Adipocyte (in vitro differentiated cells): ENCODE measurements around the gene SPEN.

Experiments
- DNase-seq: peaks from one replicate; pipeline ENCODE4 v3.0.0-alpha.2; 2015; ENCODE audit warnings: low read depth
- H3K27me3 ChIP-seq: replicated peaks from 2 replicates; pipeline ENCODE4 v1.7.0; 2013; ENCODE audit warnings: mild to moderate bottlenecking, low read length, moderate library complexity; ENCODE audit not compliant: control insufficient read depth, insufficient read depth
- H3K36me3 ChIP-seq: 2 replicates; pipeline ENCODE4 v1.7.0; 2013; ENCODE audit warnings: low read length, mild to moderate bottlenecking, moderate library complexity; ENCODE audit not compliant: control insufficient read depth, insufficient read depth, severe bottlenecking
- H3K4me1 ChIP-seq: 2 replicates; pipeline ENCODE4 v1.7.0; 2013; ENCODE audit warnings: mild to moderate bottlenecking, low read length, moderate library complexity; ENCODE audit not compliant: control insufficient read depth, insufficient read depth
- H3K4me3 ChIP-seq: 2 replicates; pipeline ENCODE4 v1.7.0; 2013; ENCODE audit warnings: mild to moderate bottlenecking, low read length, moderate library complexity
- H3K9ac ChIP-seq: 2 replicates; pipeline ENCODE4 v1.7.0; 2013; ENCODE audit warnings: mild to moderate bottlenecking, low read length, moderate library complexity
- H3K9me3 ChIP-seq: 2 replicates; pipeline ENCODE4 v1.7.0; 2013; ENCODE audit warnings: mild to moderate bottlenecking, low read length, moderate library complexity; ENCODE audit not compliant: control insufficient read depth

The SPEN gene

DNA sequence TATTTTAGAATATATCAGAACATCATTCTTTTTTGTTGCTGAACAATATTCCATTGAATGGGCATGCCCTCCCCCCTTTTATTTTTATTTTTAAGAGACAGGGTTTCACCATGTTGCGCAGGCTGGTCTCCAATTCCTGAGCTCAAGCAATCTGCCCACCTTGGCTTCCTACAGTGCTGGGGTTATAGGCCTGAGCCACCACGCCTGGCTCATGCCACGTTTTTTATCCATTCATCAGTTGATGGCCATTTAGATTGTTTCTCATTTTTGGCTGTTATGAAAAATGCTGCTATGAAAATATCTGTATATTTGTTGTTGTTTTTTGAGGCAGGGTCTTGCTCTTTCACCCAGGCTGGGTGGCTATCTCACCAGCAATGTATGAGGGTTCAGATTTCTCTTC is 19.8 kb downstream of the SPEN start:
- H3K9me3 ChIP-seq = no peaks in the 10 kb centered on the region
- H3K9ac ChIP-seq = no peak overlapping the region
- H3K4me1 ChIP-seq = peaks cover 29% of the 10 kb centered on the region
- no peaks in the 10 kb centered on the region for H3K27me3 ChIP-seq
- no peak overlapping the region for H3K4me3 ChIP-seq
- H3K36me3 ChIP-seq = no peaks in the 10 kb centered on the region
- DNase-seq = no peak

- H3K36me3 ChIP-seq = peaks cover 17% of the 10 kb centered on the region
- H3K27me3 ChIP-seq = no peaks in the 10 kb centered on the region
- H3K9me3 ChIP-seq = no peaks in the 10 kb centered on the region
- no peak for DNase-seq
- no peak overlapping the region for H3K4me3 ChIP-seq
- peaks cover 26% of the 10 kb centered on the region for H3K4me1 ChIP-seq
- no peak overlapping the region for H3K9ac ChIP-seq
Observed at GRCh38 chr1:15869413-15869812, 21.9 kb downstream of the SPEN start.

- Histone ChIP-seq H3K4me3 (no peak overlapping the region), H3K36me3 (peaks cover 17% of the 10 kb centered on the region), H3K4me1 (peaks cover 26% of the 10 kb centered on the region), H3K27me3 (no peaks in the 10 kb centered on the region), H3K9me3 (no peaks in the 10 kb centered on the region), H3K9ac (no peak overlapping the region)
- no peak for DNase-seq
Observed at GRCh38 chr1:15870421-15870820, 22.9 kb downstream of the SPEN start.

DNA sequence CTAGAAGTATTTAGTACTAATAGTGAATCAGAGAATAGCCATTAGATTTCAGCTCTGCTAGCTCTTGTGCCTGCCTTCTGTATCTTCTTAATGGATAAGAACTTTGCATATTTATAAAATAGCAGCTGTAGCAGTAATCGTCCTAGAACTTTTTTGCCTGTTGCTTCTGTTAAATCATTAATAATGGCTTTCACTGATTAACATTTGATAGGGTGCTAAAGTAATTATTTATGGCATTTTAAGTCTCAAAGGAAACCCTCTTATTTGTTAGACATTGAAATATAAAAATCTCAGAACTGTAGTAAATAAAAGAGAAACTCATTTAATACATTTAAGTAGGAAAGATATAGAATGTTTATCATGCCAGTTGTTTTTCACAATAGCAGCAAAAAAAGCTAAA is 27.0 kb downstream of the SPEN start:
- Histone ChIP-seq H3K4me1 (peaks cover 10% of the 10 kb centered on the region), H3K4me3 (no peak overlapping the region), H3K9me3 (no peaks in the 10 kb centered on the region), H3K27me3 (no peaks in the 10 kb centered on the region), H3K9ac (no peak overlapping the region), H3K36me3 (peaks cover 31% of the 10 kb centered on the region)
- no peak for DNase-seq

GRCh38 chr1:15876357-15877055 is 29.0 kb downstream of the SPEN start:
- H3K9me3 ChIP-seq = no peaks in the 10 kb centered on the region
- H3K9ac ChIP-seq = no peak overlapping the region
- no peak for DNase-seq
- H3K4me1 ChIP-seq = no peaks in the 10 kb centered on the region
- H3K27me3 ChIP-seq = no peaks in the 10 kb centered on the region
- no peak overlapping the region for H3K4me3 ChIP-seq
- H3K36me3 ChIP-seq = peaks cover 39% of the 10 kb centered on the region

- Histone ChIP-seq H3K4me3 (no peak overlapping the region), H3K9ac (no peak overlapping the region), H3K36me3 (peaks cover 13% of the 10 kb centered on the region)
Observed at GRCh38 chr1:15881961-15882360, 34.5 kb downstream of the SPEN start.

GRCh38 chr1:15882665-15883064 is 35.2 kb downstream of the SPEN start:
- no peaks in the 10 kb centered on the region for H3K9me3 ChIP-seq
- H3K4me3 ChIP-seq = no peak overlapping the region
- peaks cover 8% of the 10 kb centered on the region for H3K36me3 ChIP-seq
- no peak for DNase-seq
- H3K27me3 ChIP-seq = no peaks in the 10 kb centered on the region
- peaks cover 28% of the 10 kb centered on the region for H3K4me1 ChIP-seq
- H3K9ac ChIP-seq = no peak overlapping the region

More at GRCh38 chr1:15881961-15882360, 34.5 kb downstream of the SPEN start:
- no peak for DNase-seq
- no peaks in the 10 kb centered on the region for H3K9me3 ChIP-seq
- peaks cover 27% of the 10 kb centered on the region for H3K4me1 ChIP-seq
- no peaks in the 10 kb centered on the region for H3K27me3 ChIP-seq

GRCh38 chr1:15883326-15883725 is 35.8 kb downstream of the SPEN start:
- H3K4me3 ChIP-seq = no peak overlapping the region
- no peaks in the 10 kb centered on the region for H3K9me3 ChIP-seq
- H3K36me3 ChIP-seq = peaks cover 8% of the 10 kb centered on the region
- no peak for DNase-seq
- no peaks in the 10 kb centered on the region for H3K27me3 ChIP-seq
- peaks cover 28% of the 10 kb centered on the region for H3K4me1 ChIP-seq
- no peak overlapping the region for H3K9ac ChIP-seq

- Histone ChIP-seq H3K36me3 (peaks cover 8% of the 10 kb centered on the region), H3K4me1 (peaks cover 28% of the 10 kb centered on the region), H3K9me3 (no peaks in the 10 kb centered on the region), H3K4me3 (no peak overlapping the region), H3K27me3 (no peaks in the 10 kb centered on the region), H3K9ac (no peak overlapping the region)
- no peak for DNase-seq
Observed at GRCh38 chr1:15884477-15884876, 37.0 kb downstream of the SPEN start.

GRCh38 chr1:15885269-15885668 is 37.8 kb downstream of the SPEN start:
- no peaks in the 10 kb centered on the region for H3K9me3 ChIP-seq
- DNase-seq = no peak
- peak overlapping the region; percentile 80 for H3K4me3 ChIP-seq
- H3K9ac ChIP-seq = peak overlapping the region; percentile 65
- H3K27me3 ChIP-seq = no peaks in the 10 kb centered on the region
- H3K4me1 ChIP-seq = peaks cover 28% of the 10 kb centered on the region
- peaks cover 8% of the 10 kb centered on the region for H3K36me3 ChIP-seq

DNA sequence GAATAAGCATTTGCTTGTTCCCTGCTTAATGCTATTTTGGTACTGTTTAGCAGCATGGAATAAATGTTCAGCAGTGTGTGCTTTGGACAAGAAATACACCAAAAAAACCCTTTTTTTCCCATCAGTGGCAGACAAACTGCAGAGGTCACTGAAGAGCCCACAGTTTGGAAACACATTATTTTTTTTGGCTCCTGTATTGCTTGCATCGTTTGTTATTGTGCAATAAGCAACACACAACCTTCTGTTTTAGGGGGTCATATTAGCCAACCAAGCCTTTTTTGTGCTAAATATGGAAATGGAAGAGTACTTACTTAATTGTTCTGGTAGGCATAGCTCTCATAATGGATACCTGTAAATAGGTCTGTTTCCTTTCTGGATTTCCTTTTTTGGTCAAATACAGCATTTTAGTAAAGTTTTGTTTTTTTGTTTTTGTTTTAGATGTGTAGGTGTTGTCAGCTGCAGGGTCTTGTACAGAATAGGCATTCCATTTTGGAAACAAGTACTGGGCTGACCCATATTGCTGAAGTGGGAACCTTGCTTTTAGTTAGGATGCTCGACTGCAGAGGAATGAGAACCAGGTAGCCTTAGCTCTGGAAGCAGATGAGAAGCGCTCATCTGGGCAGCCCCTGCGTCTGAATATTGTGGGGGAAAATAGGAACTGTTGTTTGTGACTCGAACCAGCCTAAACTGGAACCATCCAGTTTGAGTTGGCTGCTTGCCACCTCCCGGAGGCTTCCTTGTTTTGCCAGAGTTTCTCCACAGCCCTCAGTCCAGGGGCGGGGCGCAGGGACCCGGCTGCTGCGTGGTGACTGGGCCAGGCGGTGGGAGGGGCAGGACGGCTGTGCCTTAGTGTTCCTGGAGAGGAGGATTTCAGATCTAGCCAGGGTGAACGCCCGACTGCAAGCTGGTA is 38.4 kb downstream of the SPEN start:
- peak overlapping the region; percentile 87 for H3K9ac ChIP-seq
- peak; percentile 97 for DNase-seq
- no peaks in the 10 kb centered on the region for H3K9me3 ChIP-seq
- no peaks in the 10 kb centered on the region for H3K27me3 ChIP-seq
- peaks cover 33% of the 10 kb centered on the region for H3K4me1 ChIP-seq
- peaks cover 4% of the 10 kb centered on the region for H3K36me3 ChIP-seq
- H3K4me3 ChIP-seq = peak overlapping the region; percentile 80
